DMS53 treated with DMSO at 0.1 percent for 48 hours (cell line): ENCODE data around the gene CDK14.

Experiments
- DNase-seq: peaks from one replicate; lab custom pipeline; 2025; ENCODE audit not compliant: unreplicated experiment; lab: John Stamatoyannopoulos, UW

CDK14 gene

GRCh38 chr7:90886416-90886815 lies 290.3 kb downstream of the CDK14 start:
- no peak for DNase-seq

- no peak for DNase-seq
Observed at GRCh38 chr7:90889210-90889609, 293.1 kb downstream of the CDK14 start.

GRCh38 chr7:90889644-90890043 lies 293.5 kb downstream of the CDK14 start:
- DNase-seq: no peak

DNA sequence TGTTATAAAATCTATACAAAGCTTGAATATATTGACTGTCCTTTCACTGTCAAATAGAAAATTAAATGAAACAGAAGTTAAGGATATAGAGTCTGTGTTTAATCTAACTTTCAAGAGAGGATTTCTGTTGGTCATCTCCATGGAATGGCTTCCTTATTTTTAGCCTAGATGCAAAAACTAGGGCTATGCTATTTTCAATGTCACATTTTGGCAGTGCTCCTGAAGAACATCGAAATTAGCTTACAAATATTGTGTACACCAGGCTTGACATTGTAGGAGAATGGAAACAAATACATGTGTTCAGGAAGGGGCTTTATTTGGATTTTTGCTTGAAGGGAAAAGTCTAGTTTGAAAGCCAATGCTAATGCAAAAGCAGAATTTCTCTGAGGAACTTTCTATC lies 295.4 kb downstream of the CDK14 start:
- DNase-seq: no peak

GRCh38 chr7:90892213-90892612 lies 296.1 kb downstream of the CDK14 start:
- DNase-seq: no peak

- DNase-seq: no peak
Observed at GRCh38 chr7:90894122-90894521, 298.0 kb downstream of the CDK14 start.

- no peak for DNase-seq
Observed at GRCh38 chr7:90896458-90896857, 300.3 kb downstream of the CDK14 start.

DNA sequence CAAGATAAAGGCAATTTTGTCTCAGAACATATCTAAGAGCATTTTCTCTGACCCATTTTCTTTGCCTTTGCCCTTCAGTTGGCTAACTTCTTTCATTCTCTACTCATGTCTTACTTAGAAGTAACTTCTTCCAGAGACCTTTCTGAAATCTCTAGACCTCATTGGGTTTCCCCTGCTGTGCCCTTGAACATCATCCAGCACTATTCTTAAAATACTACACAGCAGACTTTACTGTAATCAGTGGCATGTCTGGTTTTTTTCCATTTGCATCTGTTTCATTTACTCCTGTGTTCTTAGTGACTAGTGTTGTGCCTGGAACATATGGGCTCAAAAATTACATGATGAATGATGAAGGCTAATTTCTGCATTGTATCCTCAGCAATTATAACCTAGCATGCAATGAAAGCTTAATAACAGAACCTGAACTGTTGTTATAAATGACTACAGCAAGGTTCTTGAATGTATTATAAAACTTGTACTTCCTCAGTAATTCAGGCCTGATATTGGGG lies 301.9 kb downstream of the CDK14 start:
- no peak for DNase-seq

DNA sequence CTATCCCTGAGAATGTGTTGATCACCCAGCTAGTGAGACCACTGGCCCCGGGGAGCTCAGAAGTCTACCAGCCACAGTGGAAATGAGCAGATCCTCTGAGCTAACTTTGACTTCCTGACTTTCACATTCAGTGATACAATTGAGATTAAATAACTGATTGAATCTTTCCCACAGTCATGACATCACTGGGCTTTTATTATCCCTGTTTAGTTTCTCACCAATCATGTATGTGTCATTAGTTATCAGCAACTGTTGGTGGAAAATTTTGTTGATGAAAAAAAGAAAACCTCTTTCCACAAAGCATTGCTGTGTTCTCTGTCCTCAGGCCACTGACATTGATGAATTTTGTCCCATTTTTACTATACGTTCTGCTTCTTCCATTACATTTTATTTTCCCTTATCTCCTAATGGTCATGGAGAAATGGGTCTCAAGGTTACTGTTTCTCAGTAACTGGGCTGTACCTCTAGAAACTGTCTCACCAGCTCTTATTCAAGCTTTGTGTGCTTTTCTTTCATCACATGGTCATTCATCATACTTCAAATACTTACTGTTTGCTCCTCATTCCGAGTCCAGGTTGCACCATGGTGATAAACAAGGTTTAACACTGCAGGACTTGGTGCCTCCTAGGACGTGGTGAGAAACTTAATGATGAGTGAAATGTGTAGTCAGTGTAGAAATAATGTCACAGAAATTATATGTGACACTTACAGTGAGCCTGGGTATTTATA lies 304.7 kb downstream of the CDK14 start:
- no peak for DNase-seq

DNA sequence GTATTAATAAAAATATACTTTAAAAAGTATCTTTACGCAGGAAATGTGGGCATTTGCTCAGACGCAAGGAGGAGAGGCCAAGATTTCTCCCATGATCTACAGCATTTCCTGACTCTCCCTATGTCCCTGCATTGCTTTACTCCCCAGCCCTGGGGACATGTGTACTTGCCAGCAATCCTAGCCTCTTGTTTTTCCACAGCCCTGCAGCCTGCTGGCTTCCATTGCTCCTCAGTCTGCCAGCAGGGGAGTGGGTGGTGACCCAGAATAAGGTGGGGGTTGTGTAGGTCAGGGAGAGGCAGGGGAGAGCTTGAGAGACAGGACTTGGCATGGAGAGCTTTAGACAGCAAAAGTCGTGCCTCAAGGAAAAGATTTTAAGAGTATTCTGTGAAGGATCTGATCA lies 307.7 kb downstream of the CDK14 start:
- no peak for DNase-seq

DNA sequence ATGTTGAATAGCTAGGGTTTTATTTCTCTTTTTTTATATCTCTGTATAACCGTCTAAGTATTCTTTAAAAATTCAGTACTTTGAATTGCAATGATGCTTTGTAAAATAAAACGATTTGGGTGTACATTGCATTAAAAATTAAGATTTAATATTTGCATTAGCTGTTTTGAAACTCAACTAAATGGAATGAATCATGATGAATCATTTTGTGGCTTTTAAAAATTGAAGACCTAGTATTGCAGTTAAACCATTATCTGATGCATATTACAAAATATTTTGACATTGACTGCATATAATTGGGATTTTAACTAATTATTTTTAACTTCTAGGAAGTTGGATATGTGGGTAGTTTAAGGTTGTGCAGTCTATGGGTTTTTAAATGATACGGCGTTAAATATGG lies 314.0 kb downstream of the CDK14 start:
- DNase-seq: no peak

- no peak for DNase-seq
Observed at GRCh38 chr7:90916319-90916718, 320.2 kb downstream of the CDK14 start.

- DNase-seq: no peak
Observed at GRCh38 chr7:90917539-90917938, 321.4 kb downstream of the CDK14 start.

GRCh38 chr7:90918303-90918702 lies 322.2 kb downstream of the CDK14 start:
- DNase-seq: no peak

DNA sequence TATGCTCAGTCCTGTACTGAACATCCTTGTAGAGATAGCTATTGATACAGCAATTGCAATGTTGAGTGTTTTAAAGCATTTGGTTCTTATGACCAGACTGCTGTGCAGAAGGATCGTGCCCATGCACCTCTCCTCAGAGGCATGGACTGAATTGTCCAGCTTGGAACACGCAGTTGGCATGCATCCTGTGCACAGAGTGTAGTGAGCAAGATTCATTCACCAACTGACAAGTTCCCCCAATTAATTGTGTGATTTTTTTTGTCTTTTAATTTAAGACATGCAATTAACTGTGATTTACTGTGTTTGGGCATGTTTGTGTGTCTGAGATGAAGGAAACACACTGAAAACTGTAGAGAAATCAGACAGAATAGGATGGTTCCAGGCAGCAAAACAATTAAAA lies 323.7 kb downstream of the CDK14 start:
- DNase-seq: no peak

- DNase-seq: no peak
Observed at GRCh38 chr7:90920336-90920735, 324.2 kb downstream of the CDK14 start.

DNA sequence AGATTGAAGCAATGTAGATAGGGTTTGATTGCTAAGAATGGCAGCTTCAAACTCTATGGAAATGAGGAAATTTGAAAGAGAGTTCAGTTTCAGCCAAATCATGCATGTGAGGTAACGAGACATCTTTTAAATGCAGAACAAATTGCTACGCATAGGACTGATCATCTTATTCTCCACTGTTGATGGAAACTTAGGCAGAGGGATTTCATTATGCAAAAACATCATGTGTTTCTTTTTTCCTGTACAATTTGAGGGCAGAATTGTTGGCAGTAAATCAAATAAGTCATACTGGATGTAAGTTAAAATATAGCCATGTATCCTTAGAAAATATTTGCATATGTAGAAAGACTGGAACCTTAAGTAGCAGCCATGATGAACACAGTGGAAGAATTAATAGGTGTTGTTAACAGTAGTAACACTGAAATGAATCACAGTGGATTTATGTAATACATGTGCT lies 327.4 kb downstream of the CDK14 start:
- no peak for DNase-seq

- peak; percentile 84 for DNase-seq
Observed at GRCh38 chr7:90928700-90929424, 332.7 kb downstream of the CDK14 start.

DNA sequence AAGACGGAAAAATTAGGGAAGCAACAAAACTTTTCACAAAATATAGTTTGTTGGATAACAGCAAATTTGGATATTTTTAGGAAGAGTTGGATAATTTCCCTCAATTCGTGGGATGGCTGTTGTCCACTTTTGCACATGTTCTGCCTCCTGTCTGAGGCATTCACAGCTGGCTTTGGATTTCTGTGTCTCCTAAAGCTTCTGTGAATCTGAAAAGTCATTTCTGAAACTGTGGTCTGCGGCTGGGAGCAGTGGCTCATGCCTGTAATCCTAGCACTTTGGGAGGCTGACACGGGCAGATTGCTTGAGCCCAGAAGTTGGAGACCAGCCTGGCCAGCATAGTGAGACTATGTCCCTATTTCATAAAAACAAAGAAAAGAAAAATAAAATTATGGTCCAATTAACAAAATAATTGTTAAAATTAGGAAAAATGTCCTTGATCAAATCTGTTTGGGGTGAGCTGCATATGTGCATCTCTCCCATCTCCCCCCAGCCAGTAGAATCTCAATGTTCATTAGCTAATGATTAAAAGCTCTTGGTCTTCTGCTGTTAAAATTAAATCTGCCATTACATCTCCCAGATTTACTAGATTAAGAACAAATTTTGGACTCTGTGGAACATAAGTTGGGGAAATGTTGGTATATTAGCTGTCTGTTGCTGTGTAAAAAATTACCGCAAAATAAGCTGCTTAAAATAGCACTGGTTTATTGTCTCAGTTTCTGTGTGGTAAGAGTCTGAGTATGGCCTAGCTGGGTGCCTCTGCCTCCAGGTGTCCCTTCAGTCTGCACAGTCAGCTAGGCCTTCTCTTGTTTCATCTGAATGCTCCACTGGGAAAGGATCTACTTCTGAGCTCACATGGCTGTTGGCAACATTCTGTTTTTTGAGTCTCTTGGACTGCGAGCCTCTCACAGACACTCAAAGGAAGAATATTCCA lies 336.1 kb downstream of the CDK14 start:
- DNase-seq: no peak

- DNase-seq: no peak
Observed at GRCh38 chr7:90933041-90933440, 336.9 kb downstream of the CDK14 start.

DNA sequence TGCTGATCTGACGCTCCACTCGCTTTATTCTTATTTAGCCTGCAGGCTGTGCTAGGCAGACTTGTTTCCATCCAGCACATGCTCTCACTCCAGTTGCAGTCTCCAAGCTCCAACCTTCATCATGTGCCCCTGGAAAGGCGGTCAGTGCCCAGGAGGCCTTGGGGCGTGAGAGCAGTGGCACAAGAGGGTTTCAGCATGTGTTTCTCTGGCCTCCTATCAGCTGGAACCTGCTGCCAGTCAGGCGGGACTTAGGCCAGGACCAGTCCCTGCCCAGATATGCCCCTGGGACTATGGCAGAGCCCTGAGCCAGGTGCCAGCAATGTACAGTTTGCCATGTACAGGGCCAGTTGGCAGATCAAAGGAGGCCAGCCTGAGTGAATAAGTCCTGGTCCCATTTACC lies 337.9 kb downstream of the CDK14 start:
- no peak for DNase-seq
